HG03565 (cell line): ENCODE results near the gene C1orf226.

ENCODE experiments used
- ATAC-seq: cut with Tn5 transposase; IDR thresholded peaks from one replicate; pipeline ENCODE4 v1.9.1; 2021; ENCODE audit warnings: mild to moderate bottlenecking, moderate library complexity; ENCODE audit not compliant: unreplicated experiment

C1orf226 gene

GRCh38 chr1:162365284-162366020 lies 16.1 kb upstream of the C1orf226 start:
- no peak for ATAC-seq

- ATAC-seq, result no peak
These were observed 15.4 kb upstream of the C1orf226 start for GRCh38 chr1:162366149-162366548.

- no peak for ATAC-seq
These were observed 14.9 kb upstream of the C1orf226 start for GRCh38 chr1:162366671-162367070.

- ATAC-seq, result no peak
These were observed 14.5 kb upstream of the C1orf226 start for GRCh38 chr1:162367073-162367472.

- no peak for ATAC-seq
These were observed 13.8 kb upstream of the C1orf226 start for GRCh38 chr1:162367772-162368171.

GRCh38 chr1:162368451-162368850 lies 13.1 kb upstream of the C1orf226 start:
- no peak for ATAC-seq

GRCh38 chr1:162369571-162369970 lies 12.0 kb upstream of the C1orf226 start:
- ATAC-seq, result no peak

- ATAC-seq, result no peak
These were observed 11.4 kb upstream of the C1orf226 start for GRCh38 chr1:162370161-162370560.

- no peak for ATAC-seq
These were observed 10.8 kb upstream of the C1orf226 start for GRCh38 chr1:162370721-162371120.

GRCh38 chr1:162371611-162372010 lies 9.9 kb upstream of the C1orf226 start:
- ATAC-seq, result no peak

- ATAC-seq, result no peak
These were observed 9.1 kb upstream of the C1orf226 start for GRCh38 chr1:162372159-162373071.

GRCh38 chr1:162373072-162373427 lies 8.5 kb upstream of the C1orf226 start:
- no peak for ATAC-seq

- ATAC-seq, result no peak
These were observed 7.8 kb upstream of the C1orf226 start for GRCh38 chr1:162373541-162374260.

- ATAC-seq, result no peak
These were observed 7.1 kb upstream of the C1orf226 start for GRCh38 chr1:162374406-162374805.

- ATAC-seq, result no peak
These were observed 6.1 kb upstream of the C1orf226 start for GRCh38 chr1:162375463-162375862.

GRCh38 chr1:162376691-162377090 lies 4.8 kb upstream of the C1orf226 start, which contains the start of gene SPATA46:
Gene SPATA46, minus strand, starts transcription at chr1:162376854. Its CDS starts 64 bp downstream, at chr1:162376790.
- ATAC-seq, result no peak

- ATAC-seq, result no peak
These were observed 1.3 kb upstream of the C1orf226 start for GRCh38 chr1:162380061-162380846.

GRCh38 chr1:162381941-162382750 lies 618 bp downstream of the C1orf226 start:
- no peak for ATAC-seq

- no peak for ATAC-seq
These were observed 1.6 kb downstream of the C1orf226 start for GRCh38 chr1:162383091-162383490.

GRCh38 chr1:162383516-162383915 lies 2.0 kb downstream of the C1orf226 start:
- no peak for ATAC-seq
